SH-SY5Y (cell line): ENCODE results near the gene MAFB.

Source experiments
- GATA2 ChIP-seq: IDR thresholded peaks from 2 replicates; pipeline ENCODE4 v1.6.1; 2011; ENCODE audit warnings: mild to moderate bottlenecking, low read depth, low read length
- GATA3 ChIP-seq: IDR thresholded peaks from 2 replicates; pipeline ENCODE4 v1.6.1; 2011; ENCODE audit warnings: low read depth, mild to moderate bottlenecking, low read length, moderate library complexity

DNA sequence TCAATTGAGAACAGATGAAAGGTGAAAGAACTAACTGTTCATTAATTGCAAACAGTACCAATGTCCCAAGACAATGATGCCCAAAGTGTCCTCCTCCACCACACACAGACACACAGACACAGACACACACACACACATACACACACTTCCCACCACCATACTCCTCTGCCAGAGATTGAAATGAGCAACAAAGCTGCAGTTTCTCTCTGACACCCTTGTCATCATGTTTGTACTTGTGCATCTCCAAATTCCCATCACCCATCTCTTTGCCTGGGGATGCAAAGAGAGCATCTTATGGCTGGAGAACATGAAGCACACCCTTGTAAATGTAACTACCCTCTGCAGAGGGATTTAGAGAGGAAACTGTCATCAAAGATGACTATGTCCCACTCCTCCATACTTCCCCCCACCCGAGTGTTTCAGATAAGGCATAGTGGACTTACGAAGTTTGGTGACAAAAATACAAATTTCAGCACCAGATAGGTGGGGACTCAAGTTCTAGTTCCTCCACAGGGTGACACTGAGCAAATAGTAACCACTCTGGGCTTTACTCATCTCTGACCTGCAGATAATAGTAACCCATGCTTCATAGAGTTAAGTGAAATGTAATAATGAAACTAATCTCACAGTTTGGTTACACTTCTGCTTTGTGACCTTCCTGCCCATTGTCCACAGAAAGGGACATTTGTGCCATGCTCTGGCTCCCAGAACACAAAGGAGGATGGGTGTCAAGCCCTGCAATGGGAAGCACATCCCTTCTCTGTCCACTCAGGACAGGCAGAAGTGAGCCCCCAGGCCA is 8.7 kb downstream of the MAFB start:
- TF ChIP-seq GATA2 (no peak), GATA3 (no peak)
